NCI-H1436 (cell line): ENCODE data around the gene RAD51B.

Experiments
- DNase-seq: peaks from one replicate; lab custom pipeline; 2025; lab: John Stamatoyannopoulos, UW

RAD51B gene

DNA sequence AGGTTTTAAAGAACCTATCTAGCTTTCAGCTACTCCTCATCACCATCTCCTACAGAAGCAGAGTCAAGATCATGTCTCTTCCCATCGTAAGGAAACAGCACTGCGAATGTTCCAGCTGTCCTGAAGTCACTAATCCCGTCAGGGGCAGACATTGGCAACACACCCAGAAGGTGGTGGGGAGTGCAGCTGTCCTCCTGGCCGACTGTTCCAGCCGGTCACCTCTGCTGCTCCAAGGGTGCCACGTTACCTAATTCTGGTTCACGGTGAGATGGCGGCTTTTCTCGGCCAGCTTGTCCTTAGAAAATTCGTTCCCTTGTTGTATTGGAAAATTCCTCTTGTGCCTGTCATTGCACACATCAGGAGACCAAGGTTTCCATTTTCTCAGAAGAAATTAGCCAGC is 777.1 kb downstream of the RAD51B start:
- DNase-seq: no peak

DNA sequence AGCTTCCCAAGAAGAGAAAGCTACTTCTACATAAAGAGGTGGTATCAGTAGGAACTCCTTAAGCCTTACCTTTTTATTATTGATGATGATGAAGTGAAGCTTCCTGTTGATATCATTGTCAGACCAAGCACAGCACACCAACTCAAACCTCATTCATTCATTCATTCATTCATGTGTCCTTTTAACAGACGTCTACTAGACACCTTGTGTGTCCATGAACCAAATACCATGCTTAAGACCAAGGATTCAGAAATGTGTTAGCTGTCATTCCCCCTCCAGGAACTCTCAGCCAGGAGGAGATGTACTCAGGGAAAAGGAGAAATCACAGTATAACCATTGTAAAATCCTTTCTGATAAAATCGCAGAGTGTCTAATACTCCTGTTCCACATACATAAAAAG is 778.5 kb downstream of the RAD51B start:
- DNase-seq: no peak

DNA sequence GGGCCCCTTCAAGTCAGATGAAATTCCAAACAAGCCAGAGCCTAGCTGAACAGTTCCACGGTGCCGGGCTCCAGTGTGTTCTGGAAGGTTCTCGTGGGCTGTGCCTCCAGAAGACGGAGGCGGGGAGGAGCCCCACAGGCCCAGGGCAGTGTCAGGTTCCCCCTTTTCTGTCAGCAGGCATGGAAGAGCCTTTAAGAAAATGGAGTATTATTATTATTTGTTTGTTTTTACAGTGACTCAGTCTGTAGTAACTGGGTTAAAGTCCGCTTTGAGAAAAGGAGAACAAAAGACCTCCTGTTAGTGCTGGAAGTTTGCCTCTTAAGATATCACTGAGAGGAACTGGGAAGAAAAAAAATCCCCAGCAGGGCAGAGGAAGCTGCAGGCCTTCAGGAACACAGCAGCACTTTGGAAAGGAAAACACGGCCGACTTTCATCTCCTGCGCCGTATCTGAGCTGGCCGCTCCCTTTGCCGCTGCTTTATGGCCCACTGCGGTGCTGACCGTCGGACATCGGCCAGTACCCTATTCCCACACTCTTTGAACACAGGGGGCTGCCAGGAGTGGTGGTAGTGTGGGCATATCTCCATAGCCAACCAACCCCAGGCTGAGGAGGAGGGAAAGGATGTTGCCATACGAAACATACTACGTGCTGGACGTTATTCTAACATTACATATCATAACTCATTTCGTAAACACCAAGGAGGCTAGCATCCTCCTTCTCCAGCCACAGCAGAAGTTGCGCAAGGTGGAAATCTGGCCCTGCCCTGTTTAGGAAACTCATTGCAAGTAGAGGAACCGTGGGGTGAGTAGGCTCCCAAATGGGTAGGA is 779.3 kb downstream of the RAD51B start:
- DNase-seq: no peak

- DNase-seq: no peak
These were observed 780.5 kb downstream of the RAD51B start for GRCh38 chr14:68599896-68600610.

- no peak for DNase-seq
These were observed 782.9 kb downstream of the RAD51B start for GRCh38 chr14:68602507-68602906.

DNA sequence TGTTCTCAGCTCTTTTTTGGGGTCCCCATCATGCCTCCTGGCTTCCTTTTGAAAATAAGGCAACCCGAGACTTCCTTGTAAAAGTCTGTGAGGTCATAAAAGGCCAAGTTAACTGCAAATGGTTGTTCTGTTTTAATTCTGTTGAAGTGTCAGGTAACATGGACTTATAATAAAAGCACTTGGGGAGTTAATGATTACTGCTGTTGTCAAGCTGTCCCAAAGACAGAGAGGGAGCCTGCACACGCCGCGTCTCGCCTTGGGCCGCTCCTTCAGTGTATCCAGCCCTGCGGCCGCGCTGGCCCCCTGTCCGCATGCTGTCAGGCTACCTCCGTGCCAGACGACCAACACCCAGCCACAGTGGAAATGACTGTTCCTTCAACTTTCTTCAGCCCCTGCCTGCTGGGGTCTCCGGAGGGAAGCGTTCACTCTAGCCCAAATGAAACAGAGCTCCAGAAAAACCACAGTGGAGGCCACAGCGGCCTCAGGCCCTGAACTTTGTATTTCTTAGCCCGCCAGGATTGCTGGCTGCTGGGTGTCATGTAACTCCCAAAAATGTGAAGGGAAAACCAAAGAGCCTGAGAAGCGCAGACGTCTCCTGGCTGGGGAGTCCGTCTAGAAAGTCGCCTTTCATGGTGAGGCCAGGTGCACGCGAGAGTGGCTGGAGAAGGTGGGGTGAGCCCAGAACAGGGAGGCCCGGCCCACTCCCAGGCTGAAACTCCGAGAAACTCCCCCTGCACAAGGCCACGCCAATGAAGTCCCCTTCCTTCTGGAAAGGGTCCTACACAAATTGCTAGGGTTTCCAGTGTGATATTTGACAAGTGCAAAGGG is 784.2 kb downstream of the RAD51B start:
- DNase-seq: no peak

DNA sequence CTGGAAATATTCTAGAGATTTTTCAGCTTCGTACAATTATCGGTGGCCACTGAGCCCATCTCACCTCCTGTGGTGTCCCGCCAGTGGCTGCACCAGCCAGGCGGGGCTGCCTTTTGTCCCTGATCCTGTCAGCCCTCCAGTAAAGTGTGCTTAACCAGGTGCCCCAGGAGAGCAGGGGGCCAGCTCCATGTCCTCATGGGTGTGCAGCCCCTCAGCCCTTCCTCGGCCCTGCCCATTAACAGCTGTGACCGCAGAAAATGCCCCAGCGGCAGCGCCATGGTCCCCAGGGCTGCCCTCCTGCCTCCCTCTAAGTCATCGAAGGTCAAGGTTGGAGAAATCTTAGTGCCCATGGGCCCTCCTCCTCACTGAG is 784.8 kb downstream of the RAD51B start:
- DNase-seq: no peak

- no peak for DNase-seq
These were observed 785.2 kb downstream of the RAD51B start for GRCh38 chr14:68604822-68605221.

DNA sequence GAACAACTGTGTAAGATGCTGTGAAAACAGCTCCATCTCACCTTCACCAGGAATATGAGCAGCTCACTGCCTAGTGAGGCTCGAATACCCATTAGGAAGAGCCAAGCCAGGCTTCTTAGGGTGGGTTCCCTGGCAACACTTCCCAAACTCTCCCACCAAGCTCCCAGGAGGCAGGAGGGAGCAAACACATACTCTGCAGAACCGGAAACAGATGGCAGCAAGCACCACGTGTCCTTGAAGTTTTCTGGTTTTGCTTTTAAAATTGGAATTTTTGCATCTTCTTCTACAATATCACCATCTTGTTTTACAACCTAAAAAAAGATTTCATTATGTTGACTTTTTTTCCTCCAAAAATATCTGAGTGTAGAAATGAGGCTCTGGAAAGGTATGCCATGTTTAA is 786.6 kb downstream of the RAD51B start:
- no peak for DNase-seq

GRCh38 chr14:68606644-68607043 is 787.1 kb downstream of the RAD51B start:
- DNase-seq: no peak

- no peak for DNase-seq
These were observed 787.7 kb downstream of the RAD51B start for GRCh38 chr14:68607081-68607866.

GRCh38 chr14:68607867-68608573 is 788.4 kb downstream of the RAD51B start:
- no peak for DNase-seq

DNA sequence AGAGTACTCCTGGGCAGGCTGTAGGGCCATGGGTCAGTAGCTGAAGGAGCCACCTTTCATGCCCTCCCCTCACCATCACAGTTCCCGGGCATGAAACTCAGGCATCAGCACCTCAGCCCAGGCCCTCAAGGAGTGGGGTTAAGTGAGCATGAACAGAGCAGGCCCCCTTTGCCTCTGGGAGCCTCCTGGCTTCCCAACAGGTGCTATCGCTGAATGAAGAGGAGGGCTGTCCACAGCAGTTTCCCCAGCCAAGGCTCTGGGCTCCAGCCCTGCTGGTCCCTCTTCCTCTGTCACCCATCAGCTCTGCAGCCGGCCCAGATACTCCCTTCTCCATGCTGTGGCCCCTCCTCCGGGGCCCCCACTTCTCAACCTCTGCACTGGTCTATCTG is 789.0 kb downstream of the RAD51B start:
- no peak for DNase-seq

GRCh38 chr14:68609012-68609411 is 789.4 kb downstream of the RAD51B start:
- no peak for DNase-seq

DNA sequence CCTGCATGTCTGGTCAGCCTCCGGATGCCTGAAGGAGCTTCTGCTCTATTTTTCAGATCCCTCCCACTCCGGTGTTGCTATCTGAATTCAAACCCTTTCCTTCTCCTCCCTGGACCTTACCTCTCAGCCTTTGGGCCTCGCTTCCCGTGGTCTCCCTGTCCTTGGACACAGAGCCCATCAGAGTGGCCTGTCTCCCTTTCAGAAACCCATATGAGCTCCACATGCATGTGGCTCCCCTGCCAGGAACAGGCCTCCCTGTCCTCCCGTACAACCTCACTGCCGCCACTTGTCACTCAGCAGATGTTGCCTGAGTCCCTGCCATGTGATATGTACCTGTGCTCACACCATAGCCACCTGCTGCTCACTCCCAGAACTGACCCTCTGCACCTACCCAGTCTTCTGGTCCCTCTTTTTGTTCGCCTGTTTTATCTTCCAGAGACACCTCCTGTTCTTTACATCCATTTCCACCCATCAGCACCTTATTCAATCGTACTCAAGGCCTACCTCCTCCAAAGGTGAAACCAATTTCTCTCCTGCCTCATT is 790.7 kb downstream of the RAD51B start:
- DNase-seq: no peak

- no peak for DNase-seq
These were observed 792.0 kb downstream of the RAD51B start for GRCh38 chr14:68611599-68611998.

DNA sequence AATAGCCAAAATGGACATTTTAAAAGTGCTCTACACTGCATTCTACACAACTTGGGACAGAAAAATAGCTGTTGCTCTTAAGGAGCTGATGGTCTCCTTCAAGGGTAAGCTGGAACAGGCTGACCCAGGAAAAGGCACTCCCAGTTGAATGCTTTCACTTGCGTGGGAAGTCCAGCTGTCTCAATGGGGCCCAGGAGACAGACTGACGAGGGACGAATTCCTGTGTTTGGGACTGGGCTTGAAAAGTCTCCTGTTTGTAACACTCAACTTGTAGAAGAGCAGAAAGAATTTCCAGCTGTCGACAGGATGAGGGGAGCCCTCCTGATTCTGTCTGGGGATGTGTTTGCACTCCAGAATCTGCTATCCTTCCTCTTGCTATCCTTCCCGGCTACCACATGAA is 792.5 kb downstream of the RAD51B start:
- no peak for DNase-seq

- DNase-seq: no peak
These were observed 796.8 kb downstream of the RAD51B start for GRCh38 chr14:68616221-68616902.

GRCh38 chr14:68619790-68620574 is 800.4 kb downstream of the RAD51B start:
- DNase-seq: no peak
